SU-DHL-6 (cell line): ENCODE measurements around the gene A3GALT2.

ENCODE experiments used
- CTCF ChIP-seq: fragments of 200-600 bp; sonication (generic); IDR thresholded peaks from one replicate; pipeline ENCODE4 v1.5.1; 2017; ENCODE audit warnings: antibody characterized with exemption, mild to moderate bottlenecking, low read length, moderate library complexity; ENCODE audit not compliant: insufficient read depth, poor library complexity, severe bottlenecking
- EZH2phosphoT487 ChIP-seq: fragments of 200-600 bp; sonication (generic), shearing (Covaris generic); conservative IDR thresholded peaks from 2 replicates; pipeline ENCODE4 v1.6.1; 2018; ENCODE audit warnings: mild to moderate bottlenecking, antibody characterized with exemption, low read length, moderate library complexity, mixed read lengths

- no peak for TF ChIP-seq CTCF
- TF ChIP-seq EZH2phosphoT487: no peak
These were observed 31.1 kb downstream of the A3GALT2 start for GRCh38 chr1:33289858-33290154.
